Fibroblast of lung (primary cell): ENCODE measurements around the gene GJB3. TPM values are rescaled to one million over a fixed set of nuclear protein-coding genes. Genes with fewer than 3 reads are reported as not detected.
A peak's percentile ranks its signal among the peaks of the same experiment; 100 is the strongest.

ENCODE experiments used
- DNase-seq, 2 donors: peaks; one replicate each; pipeline versions ENCODE4 v3.0.0 to v3.0.0-alpha.2; 2010; ENCODE audit warnings: low read depth in 2 of 2
- H2AFZ ChIP-seq: 2 replicates; pipeline ENCODE4 v1.5.1; 2012; ENCODE audit warnings: low read length, control low read depth, inconsistent platforms
- H3K27ac ChIP-seq: 2 replicates; pipeline ENCODE4 v1.5.1; 2011; ENCODE audit warnings: low read length, control low read depth; ENCODE audit not compliant: insufficient read depth
- H3K27me3 ChIP-seq: 2 replicates; pipeline ENCODE4 v1.5.1; 2011; ENCODE audit warnings: mild to moderate bottlenecking, low read length; ENCODE audit not compliant: control insufficient read depth, insufficient read depth
- H3K36me3 ChIP-seq: 2 replicates; pipeline ENCODE4 v1.5.1; 2011; ENCODE audit warnings: low read length; ENCODE audit not compliant: control insufficient read depth, insufficient read depth
- H3K4me1 ChIP-seq: 2 replicates; pipeline ENCODE4 v1.5.1; 2011; ENCODE audit warnings: low read length; ENCODE audit not compliant: control insufficient read depth, insufficient read depth; ENCODE audit errors: extremely low read depth
- H3K4me2 ChIP-seq: 2 replicates; pipeline ENCODE4 v1.5.1; 2011; ENCODE audit warnings: low read length, control low read depth; ENCODE audit not compliant: insufficient read depth; ENCODE audit errors: extremely low read depth
- H3K4me3 ChIP-seq, 4 experiments: fragments of 200-600 bp in 1 of 4; sonication (generic) in 1 of 4; replicated peaks in 1 of 4; 2 replicates each; pipeline ENCODE4 v1.5.1; 2011 to 2016; ENCODE audit warnings: low read length in 4 of 4, low read depth in 3 of 4, mild to moderate bottlenecking in 3 of 4, control low read depth in 2 of 4, inconsistent platforms in 1 of 4, mixed read lengths in 1 of 4; ENCODE audit not compliant: insufficient read depth in 1 of 4; ENCODE audit errors: control extremely low read depth in 1 of 4
- H3K79me2 ChIP-seq: 2 replicates; pipeline ENCODE4 v1.5.1; 2012; ENCODE audit warnings: mild to moderate bottlenecking, low read length, inconsistent platforms; ENCODE audit not compliant: control insufficient read depth, insufficient read depth
- H3K9ac ChIP-seq: 2 replicates; pipeline ENCODE4 v1.5.1; 2011; ENCODE audit warnings: mild to moderate bottlenecking, low read length, control low read depth; ENCODE audit not compliant: insufficient read depth
- H3K9me3 ChIP-seq: 2 replicates; pipeline ENCODE4 v1.5.1; 2012; ENCODE audit warnings: low read depth, low read length; ENCODE audit not compliant: control insufficient read depth, insufficient read depth
- H4K20me1 ChIP-seq: 2 replicates; pipeline ENCODE4 v1.5.1; 2011; ENCODE audit warnings: low read length; ENCODE audit not compliant: control insufficient read depth, insufficient read depth; ENCODE audit errors: extremely low read depth
- CTCF ChIP-seq, 2 donors: IDR thresholded peaks in 1 of 2; conservative IDR thresholded peaks in 1 of 2; 1 replicate in 1 of 2; 2 replicates in 1 of 2; pipeline ENCODE4 v1.5.1; 2011 to 2012; ENCODE audit warnings: low read length in 2 of 2, control low read depth in 1 of 2, inconsistent platforms in 1 of 2, low read depth in 1 of 2, mild to moderate bottlenecking in 1 of 2
- EZH2 ChIP-seq: IDR thresholded peaks from 2 replicates; pipeline ENCODE4 v1.5.1; 2012; ENCODE audit warnings: low read length, control low read depth, mild to moderate bottlenecking; ENCODE audit errors: missing control alignments
- polyA plus RNA-seq, 2 donors: library from polyadenylated mRNA; depleted of rRNA in 1 of 2; stranded (reverse) in 1 of 2; unstranded in 1 of 2; fragments of >200 nt; gene quantifications; 2 replicates each; pipeline ENCODE4 v1.2.1, GENCODE V29; 2011 to 2012; ENCODE audit warnings: missing spikeins in 1 of 2
- total RNA-seq: library from RNA; depleted of rRNA; stranded (reverse); fragments of >200 nt; gene quantifications from 2 replicates; pipeline ENCODE4 v1.2.1, GENCODE V29; 2014

The GJB3 gene
- total and polyA plus RNA-seq, 2 donors (not counting 1 experiment from before 2014, with no cell fraction given), result not detected

- Histone ChIP-seq H4K20me1 (no peaks in the 10 kb centered on the region), H3K9me3 (no peaks in the 10 kb centered on the region), H3K27ac (no peak overlapping the region), H3K4me2 (no peak overlapping the region), H2AFZ (no peak overlapping the region), H3K4me1 (no peaks in the 10 kb centered on the region), H3K79me2 (no peaks in the 10 kb centered on the region), H3K27me3 (no peaks in the 10 kb centered on the region), H3K4me3 (no peak overlapping the region), H3K9ac (no peak overlapping the region), H3K36me3 (no peaks in the 10 kb centered on the region)
- DNase-seq, result peak in 1 of 2 donors; percentile 22
- no peak for TF ChIP-seq CTCF (conservative IDR thresholded peaks at IDR 0.05 in 1 of 2, IDR thresholded peaks at IDR 0.05 in 1 of 2; ENCODE audit: low read depth in 1 of 2, low read length in 2 of 2)
- TF ChIP-seq EZH2, result no peak
Measured at GRCh38 chr1:34749992-34750391, 31.0 kb upstream of the GJB3 start.

- Histone ChIP-seq H3K79me2 (no peaks in the 10 kb centered on the region), H3K4me1 (no peaks in the 10 kb centered on the region), H3K27ac (no peak overlapping the region), H3K36me3 (no peaks in the 10 kb centered on the region), H3K4me3 (no peak overlapping the region), H3K27me3 (no peaks in the 10 kb centered on the region), H4K20me1 (no peaks in the 10 kb centered on the region), H3K9ac (no peak overlapping the region), H3K9me3 (no peaks in the 10 kb centered on the region), H3K4me2 (no peak overlapping the region), H2AFZ (no peak overlapping the region)
- peak in 1 of 2 donors; percentile 5 for DNase-seq
- TF ChIP-seq EZH2 (no peak), CTCF (conservative IDR thresholded peaks at IDR 0.05 in 1 of 2, IDR thresholded peaks at IDR 0.05 in 1 of 2; ENCODE audit: low read depth in 1 of 2, low read length in 2 of 2) (no peak)
Measured at GRCh38 chr1:34750610-34751009, 30.4 kb upstream of the GJB3 start.

- no peak for TF ChIP-seq EZH2
- TF ChIP-seq CTCF (conservative IDR thresholded peaks at IDR 0.05 in 1 of 2, IDR thresholded peaks at IDR 0.05 in 1 of 2; ENCODE audit: low read depth in 1 of 2, low read length in 2 of 2), result no peak
- H3K9ac ChIP-seq, result no peak overlapping the region
- no peak for DNase-seq
- no peak overlapping the region for H3K4me2 ChIP-seq
- no peaks in the 10 kb centered on the region for H3K36me3 ChIP-seq
- no peaks in the 10 kb centered on the region for H3K9me3 ChIP-seq
- H3K27me3 ChIP-seq, result no peaks in the 10 kb centered on the region
- no peak overlapping the region for H3K27ac ChIP-seq
- H4K20me1 ChIP-seq, result no peaks in the 10 kb centered on the region
- no peak overlapping the region for H3K4me3 ChIP-seq
- no peaks in the 10 kb centered on the region for H3K79me2 ChIP-seq
- H3K4me1 ChIP-seq, result no peaks in the 10 kb centered on the region
- H2AFZ ChIP-seq, result no peak overlapping the region
Measured at GRCh38 chr1:34753163-34753562, 27.9 kb upstream of the GJB3 start.
